T-helper 1 cell treated with Interleukin-12 subunit alpha and Interleukin-12 subunit beta and Interleukin-4 antibody, amounts not matched to agents 30 ng/mL and 1 ng/mL, for 36 hours (primary cell): ENCODE data around the gene ANKRD17. TPM values are rescaled to one million over a fixed set of nuclear protein-coding genes. Genes with fewer than 3 reads are reported as not detected.
"Not testable (repeated sequence)": the region's sequence is repeated elsewhere in the genome, so short reads cannot be mapped to it uniquely, and the experiment has no call there.

Experiments
- intact Hi-C: fragments of 100-400 bp; cut with micrococcal nuclease; formaldehyde crosslinking; loops from one replicate; pipeline ENCODE4 v1.15.1; 2024
- total RNA-seq: library from RNA; stranded (reverse); gene quantifications from 2 replicates; pipeline ENCODE4 v1.2.3, GENCODE V29; 2022

ANKRD17 gene
- total RNA-seq, 1 donor from 2014 or later: 65.0 TPM

DNA sequence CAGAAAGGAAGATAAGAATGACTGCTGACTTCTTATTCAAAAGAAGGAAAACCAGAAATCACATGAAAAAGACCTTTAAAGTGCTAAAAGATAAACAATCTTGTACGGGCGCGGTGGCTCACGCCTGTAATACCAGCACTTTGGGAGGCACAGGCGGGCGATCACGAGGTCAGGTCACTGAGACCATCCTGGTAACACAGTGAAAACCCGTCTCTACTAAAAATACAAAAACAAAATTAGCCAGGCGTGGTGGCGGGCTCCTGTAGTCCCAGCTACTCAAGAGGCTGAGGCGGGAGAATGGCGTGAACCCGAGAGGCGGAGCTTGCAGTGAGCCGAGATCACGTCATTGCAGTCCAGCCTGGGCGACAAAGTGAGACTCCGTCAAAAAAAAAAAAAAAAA lies 54.6 kb downstream of the ANKRD17 start:
- intact Hi-C loops: not testable (repeated sequence)

DNA sequence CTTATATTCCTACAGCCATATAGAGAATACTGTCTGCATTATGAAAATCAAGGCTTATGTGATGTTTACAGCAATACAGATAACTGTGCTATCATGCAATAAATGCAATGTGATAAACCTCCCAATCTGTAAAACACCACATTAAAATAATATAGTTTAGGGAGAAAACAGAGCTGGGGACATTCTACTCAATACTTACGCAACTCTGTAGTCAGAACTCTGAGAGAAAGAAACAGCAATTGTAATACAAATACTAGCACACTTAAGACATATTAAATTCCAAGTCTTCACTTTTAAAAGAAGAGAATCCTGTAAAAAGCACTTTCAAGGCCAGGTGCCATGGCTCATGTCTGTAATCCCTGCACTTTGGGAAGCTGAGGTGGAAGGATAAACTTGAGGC lies 61.4 kb downstream of the ANKRD17 start:
- intact Hi-C loops: no loop called here

DNA sequence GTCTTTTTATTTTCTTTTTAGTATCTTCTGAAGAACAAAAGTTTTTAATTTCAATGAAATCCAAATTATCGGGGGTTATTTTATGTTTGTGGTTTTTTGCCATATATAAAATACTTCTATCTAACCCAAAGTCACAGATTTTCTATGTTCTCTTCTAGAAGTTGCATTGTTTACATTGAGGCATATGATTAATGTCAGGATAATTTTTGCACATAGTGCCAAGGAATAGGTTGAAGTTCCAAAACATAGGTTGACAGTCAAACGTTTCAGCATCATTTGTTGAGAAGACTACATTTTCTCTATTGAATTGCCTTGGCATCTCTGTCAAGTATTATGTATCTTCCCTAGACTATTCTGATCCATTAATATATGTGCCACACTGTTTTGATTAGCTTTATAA lies 64.5 kb downstream of the ANKRD17 start:
- intact Hi-C loops: no loop called here

- intact Hi-C loops: no loop called here
Measured at GRCh38 chr4:73193659-73194058, 64.9 kb downstream of the ANKRD17 start.

GRCh38 chr4:73193155-73193554 lies 65.4 kb downstream of the ANKRD17 start:
- intact Hi-C loops: no loop called here

- intact Hi-C loops: no loop called here
Measured at GRCh38 chr4:73189274-73189810, 69.3 kb downstream of the ANKRD17 start.

GRCh38 chr4:73187325-73187724 lies 71.3 kb downstream of the ANKRD17 start:
- intact Hi-C loops: no loop called here

- intact Hi-C loops: no loop called here
Measured at GRCh38 chr4:73185903-73186302, 72.7 kb downstream of the ANKRD17 start.

- intact Hi-C loops: no loop called here
Measured at GRCh38 chr4:73181231-73181630, 77.4 kb downstream of the ANKRD17 start.

DNA sequence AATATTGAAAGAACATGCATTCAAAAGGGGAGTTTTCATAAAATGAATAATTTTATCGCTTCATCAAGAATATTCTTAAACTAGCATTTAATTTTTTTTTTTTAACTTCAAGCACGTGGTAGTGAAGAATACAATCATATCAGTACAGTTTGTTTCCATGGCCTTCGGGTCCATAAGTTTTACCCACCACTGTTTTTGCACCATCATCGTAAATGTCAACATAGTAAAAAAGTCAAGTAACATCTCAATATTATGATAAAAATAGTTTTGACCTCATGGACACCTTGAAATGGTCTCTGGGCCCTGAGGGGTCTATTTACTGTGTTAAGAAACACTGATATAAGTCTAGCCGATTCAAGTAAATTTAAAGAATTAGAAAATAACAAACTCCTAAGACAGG lies 80.2 kb downstream of the ANKRD17 start:
- intact Hi-C loops: no loop called here

GRCh38 chr4:73172161-73172560 lies 86.4 kb downstream of the ANKRD17 start:
- intact Hi-C loops: no loop called here

DNA sequence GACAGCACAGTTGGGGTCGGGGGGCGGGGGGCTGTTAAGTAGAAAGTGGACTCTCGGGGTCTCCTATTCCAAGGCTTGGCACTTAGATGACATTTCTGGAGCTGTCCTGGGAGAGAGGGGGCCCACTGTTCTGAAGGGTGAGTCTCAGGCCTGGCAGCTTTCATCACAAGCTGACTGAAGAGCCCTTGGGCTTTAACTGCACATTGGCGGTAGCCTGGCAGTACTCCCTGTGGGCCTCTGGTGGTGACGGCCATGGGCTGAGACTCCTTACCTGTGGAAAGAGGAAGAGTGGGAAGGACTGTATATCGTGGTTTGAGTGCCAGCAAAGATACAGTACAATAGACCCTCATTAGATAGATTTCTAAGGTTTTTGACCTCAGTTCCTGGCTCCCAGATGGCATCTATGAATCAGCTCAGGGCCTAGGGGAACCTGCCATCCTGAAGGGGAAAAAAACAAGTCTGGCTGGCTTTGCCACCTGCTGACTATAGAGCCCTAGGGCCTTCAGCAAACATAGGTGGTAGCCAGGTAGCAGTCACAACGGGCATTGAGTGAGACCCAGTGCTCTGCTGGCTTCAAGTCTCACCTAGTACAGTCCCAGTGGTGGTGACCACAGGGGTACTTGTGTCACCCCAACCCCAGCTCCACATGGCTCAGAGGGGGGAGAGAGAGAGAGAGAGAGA lies 87.9 kb downstream of the ANKRD17 start:
- intact Hi-C loops: no loop called here

DNA sequence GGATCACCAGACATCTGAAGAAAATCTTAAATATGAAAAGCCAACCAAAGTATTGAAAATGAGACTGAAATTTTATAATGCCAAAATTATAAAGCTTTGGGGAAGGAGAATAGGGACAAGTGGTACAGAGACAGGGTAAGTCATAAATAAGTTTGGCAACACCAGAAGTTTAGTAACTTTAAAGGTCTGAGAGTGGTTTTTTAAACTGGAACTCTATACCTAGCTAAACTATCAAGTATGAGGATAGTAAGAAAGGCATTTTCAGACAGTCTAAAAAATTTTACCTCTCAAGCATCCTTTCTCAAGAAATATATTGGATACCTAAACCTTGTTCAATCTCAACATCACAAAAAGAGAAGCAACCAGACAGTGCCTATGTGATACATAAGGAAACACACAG lies 92.4 kb downstream of the ANKRD17 start:
- intact Hi-C loops: no loop called here

DNA sequence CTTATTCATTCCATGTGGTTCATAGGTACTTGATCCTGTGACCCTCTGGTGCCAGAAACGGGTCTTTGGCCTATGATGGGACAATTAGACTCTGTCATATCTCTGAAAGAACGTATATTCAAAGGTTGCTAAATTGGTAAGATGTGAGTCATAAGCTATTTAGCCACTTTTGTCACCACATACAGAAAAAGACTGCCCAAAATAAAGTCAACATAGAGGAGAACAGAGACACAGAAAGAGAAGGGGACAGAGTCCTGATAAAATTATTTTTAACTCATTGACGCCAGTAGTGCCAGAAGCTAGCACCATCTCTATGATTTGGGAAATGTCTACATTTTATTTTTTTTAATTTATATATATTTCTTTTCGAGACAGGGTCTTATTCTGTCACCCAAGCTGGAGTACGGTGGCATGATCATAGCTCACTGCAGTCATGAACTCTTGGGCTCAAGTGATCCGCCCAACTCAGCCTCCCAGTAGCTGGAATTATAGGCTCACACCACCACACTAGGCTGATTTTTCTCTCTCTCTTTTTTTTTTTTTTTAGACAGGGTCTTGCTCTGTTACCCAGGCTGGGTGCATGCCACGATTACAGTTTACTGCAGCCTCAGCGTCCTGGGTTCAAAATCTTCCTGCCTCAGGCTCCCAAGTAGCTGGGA lies 96.9 kb downstream of the ANKRD17 start:
- intact Hi-C loops: no loop called here

- intact Hi-C loops: no loop called here
Measured at GRCh38 chr4:73156394-73156793, 102.2 kb downstream of the ANKRD17 start.

DNA sequence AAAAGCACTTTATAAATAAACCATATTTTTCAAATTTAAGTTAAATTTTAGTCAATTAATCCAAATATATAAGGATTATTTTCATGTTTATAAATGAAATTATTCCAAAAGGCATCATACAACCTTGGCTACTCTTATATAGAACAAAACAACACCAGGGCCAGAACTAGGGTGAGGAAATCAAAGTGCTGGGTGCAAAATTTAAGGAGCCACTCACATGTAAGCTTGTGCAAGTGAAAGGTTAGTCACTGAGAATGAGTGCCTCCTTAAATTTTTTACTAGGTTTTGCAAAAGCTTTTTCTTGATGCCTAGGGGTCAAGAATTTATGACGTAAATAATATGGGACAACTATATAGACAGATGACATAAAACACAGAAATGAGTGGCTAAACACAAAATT lies 105.7 kb downstream of the ANKRD17 start:
- intact Hi-C loops: no loop called here

- intact Hi-C loops: loop anchor here (2.0 kb wide), 1 partner anchor 114 kb away; no protein-coding TSS in a partner anchor
Measured at GRCh38 chr4:73142995-73143547, 115.5 kb downstream of the ANKRD17 start.

DNA sequence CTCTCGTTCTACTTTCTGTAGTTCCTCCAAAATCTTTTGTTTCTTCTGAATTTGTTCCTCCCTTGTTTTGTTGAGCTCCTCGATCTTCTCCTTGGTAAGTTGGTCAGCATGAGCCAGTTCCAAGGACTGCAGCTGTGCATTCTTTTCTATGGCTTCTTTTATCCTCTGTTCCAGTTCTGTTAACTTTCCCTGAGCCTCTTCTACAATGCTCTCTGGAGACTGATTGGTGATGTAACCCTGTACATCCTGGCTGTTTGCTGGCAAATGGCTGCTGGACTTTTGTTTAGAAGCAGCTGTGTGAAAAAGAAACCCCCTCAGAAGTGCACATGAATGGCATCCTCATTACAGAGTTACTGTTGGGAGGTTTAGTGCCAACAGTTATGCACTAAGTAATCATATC lies 118.6 kb downstream of the ANKRD17 start:
- intact Hi-C loops: no loop called here

DNA sequence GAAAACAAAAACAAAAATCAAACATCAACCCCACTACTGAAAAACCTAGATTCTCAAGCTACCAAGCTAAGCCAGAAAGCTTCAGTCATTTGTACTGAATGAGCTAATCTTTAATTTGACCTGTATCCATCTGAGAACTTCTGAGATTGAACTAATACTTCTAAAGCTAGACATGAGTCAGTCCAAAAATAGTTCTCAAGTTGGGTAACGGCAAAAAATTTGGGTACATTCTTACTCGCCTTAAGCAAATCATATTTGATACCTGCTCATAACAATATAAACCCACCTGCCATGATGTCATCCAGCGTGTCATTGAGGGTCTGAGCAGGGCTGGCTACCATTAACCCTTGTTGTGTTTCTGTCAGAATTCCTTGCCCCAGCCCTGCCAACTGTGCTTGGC lies 119.4 kb downstream of the ANKRD17 start:
- intact Hi-C loops: no loop called here

DNA sequence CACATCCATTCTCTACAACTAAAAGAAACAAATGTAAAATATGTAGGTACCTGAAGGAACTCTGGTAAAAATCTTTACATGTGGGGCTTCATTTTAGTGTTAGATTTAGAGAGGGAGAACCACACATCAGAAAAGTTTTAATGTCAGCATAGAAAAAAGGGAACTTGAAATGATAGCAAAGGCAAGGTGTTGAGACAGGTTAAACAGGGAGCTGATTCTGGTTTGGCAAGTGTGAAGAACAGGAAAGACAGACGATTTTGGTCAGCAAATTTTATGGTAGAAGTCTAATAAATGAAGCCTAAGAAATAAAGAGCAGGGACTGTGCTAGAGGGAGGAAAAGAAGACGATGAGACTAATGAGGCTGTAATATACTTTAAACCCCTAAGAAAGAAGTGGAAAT lies 121.5 kb downstream of the ANKRD17 start:
- intact Hi-C loops: no loop called here

DNA sequence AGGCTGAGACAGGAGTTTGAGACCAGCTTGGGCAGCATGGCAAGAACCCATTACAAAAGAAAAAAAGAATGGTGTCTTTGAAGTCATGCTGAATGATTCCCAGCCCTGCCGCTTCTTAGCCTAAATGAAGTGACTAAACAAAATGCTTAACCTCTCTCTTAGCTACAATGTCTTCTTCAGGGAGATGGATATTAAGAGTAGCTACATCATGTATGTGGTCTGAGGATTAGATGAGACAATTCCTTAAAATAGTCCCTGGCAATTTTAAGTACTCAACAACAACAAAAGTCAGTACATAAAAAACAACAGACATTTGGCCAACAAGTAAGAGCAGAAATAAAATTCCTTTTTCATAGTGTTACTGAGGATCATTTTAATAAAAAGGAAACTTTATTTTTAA lies 124.8 kb downstream of the ANKRD17 start:
- intact Hi-C loops: no loop called here

- intact Hi-C loops: no loop called here
Measured at GRCh38 chr4:73131281-73131680, 127.3 kb downstream of the ANKRD17 start.

- intact Hi-C loops: no loop called here
Measured at GRCh38 chr4:73129319-73129718, 129.3 kb downstream of the ANKRD17 start.
